Effector memory CD8-positive, alpha-beta T cell (primary cell): ENCODE measurements around the gene RNF115.
"Not testable (repeated sequence)": the region's sequence is repeated elsewhere in the genome, so short reads cannot be mapped to it uniquely, and the experiment has no call there.

ENCODE experiments used
- ATAC-seq: fragments of 150-1000 bp; cut with Tn5 transposase; replicated peaks from 2 replicates; pipeline ENCODE4 v1.10.0; 2021; ENCODE audit warnings: mild to moderate bottlenecking, moderate library complexity
- DNase-seq, 3 experiments: peaks; one replicate each; pipeline ENCODE4 v3.0.0; 2021
- H3K27ac Mint-ChIP-seq, 2 donors: one replicate each; pipeline ENCODE4 v1.8.0; 2022; ENCODE audit warnings: mild to moderate bottlenecking in 2 of 2, mixed read lengths in 2 of 2, moderate library complexity in 2 of 2
- H3K27me3 Mint-ChIP-seq, 2 donors: one replicate each; pipeline ENCODE4 v1.8.0; 2022; ENCODE audit warnings: mixed read lengths in 2 of 2
- H3K36me3 Mint-ChIP-seq: one replicate; pipeline ENCODE4 v1.8.0; 2022; ENCODE audit warnings: mild to moderate bottlenecking, moderate library complexity, mixed read lengths; ENCODE audit not compliant: insufficient read depth
- H3K4me1 Mint-ChIP-seq, 2 donors: one replicate each; pipeline ENCODE4 v1.8.0; 2022; ENCODE audit warnings: low read depth in 2 of 2, mixed read lengths in 2 of 2
- H3K4me3 Mint-ChIP-seq, 2 donors: one replicate each; pipeline ENCODE4 v1.8.0; 2022; ENCODE audit warnings: mild to moderate bottlenecking in 2 of 2, mixed read lengths in 2 of 2, moderate library complexity in 2 of 2
- H3K9me3 Mint-ChIP-seq, 2 donors: one replicate each; pipeline ENCODE4 v1.8.0; 2022; ENCODE audit warnings: mixed read lengths in 2 of 2

The RNF115 gene

GRCh38 chr1:145846201-145846612 lies 22.3 kb upstream of the RNF115 start:
- Mint-ChIP-seq H3K4me3 (no peak overlapping the region), H3K4me1 (peaks cover 6 to 7% of the 10 kb centered on the region in 2 donors), H3K9me3 (no peaks in the 10 kb centered on the region), H3K27ac (no peak overlapping the region), H3K36me3 (peaks cover 25% of the 10 kb centered on the region), H3K27me3 (no peaks in the 10 kb centered on the region)
- DNase-seq (peak in 2 of 3 experiments; percentile 25 to 29), ATAC-seq (peak; percentile 46)

DNA sequence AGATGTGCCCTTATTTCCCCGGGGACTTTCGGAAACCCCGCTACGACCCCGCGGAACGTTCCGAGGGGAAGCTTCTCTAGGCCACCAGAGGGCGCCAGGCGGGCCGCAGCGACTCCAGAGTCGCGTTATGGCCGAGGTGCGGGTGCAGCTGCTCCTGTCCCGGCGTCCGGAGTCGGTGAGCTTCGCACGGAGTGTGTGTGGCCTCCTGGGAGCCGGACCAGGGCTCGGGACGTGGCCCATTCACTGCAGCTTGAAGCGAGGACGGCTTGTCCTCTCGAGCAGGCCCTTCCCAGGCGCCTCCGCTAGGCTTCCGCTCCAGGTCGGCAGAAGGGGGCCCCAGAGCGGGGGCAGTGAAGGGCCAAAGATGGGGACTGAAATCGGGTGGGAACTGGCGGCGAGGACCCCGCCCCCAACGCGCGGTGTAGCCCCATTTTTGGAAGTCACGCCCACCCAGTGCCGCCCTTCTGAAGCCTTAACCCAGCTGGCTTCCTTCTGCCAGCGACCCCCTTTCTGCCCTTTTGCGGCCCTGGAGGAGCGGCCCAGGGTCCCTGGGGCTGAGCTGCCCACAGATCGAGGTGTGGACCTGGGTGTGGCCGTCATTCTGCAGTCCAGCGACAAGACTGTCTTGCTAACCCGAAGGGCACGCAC lies 21.7 kb upstream of the RNF115 start, which contains the start of gene NUDT17:
NUDT17 (plus strand) TSS at position 117 of the 648 bp plus-strand sequence; CDS start at position 128, 11 bp downstream.
- no peak within 1 kb of the TSS for H3K4me3 Mint-ChIP-seq
- peaks cover 27% of the 10 kb centered on the region for H3K36me3 Mint-ChIP-seq
- no peak within 1 kb of the TSS for H3K27ac Mint-ChIP-seq
- H3K27me3 Mint-ChIP-seq = no peaks in the 10 kb centered on the region
- peaks cover 6 to 7% of the 10 kb centered on the region in 2 donors for H3K4me1 Mint-ChIP-seq
- peak; percentile 87 for ATAC-seq
- peak; percentile 67 to 73 (median 71) for DNase-seq
- no peaks in the 10 kb centered on the region for H3K9me3 Mint-ChIP-seq

GRCh38 chr1:145845144-145845513 lies 21.2 kb upstream of the RNF115 start:
- Mint-ChIP-seq H3K4me1 (peaks cover 6 to 7% of the 10 kb centered on the region in 2 donors), H3K36me3 (peaks cover 32% of the 10 kb centered on the region), H3K27me3 (no peaks in the 10 kb centered on the region), H3K9me3 (no peaks in the 10 kb centered on the region), H3K27ac (no peak overlapping the region), H3K4me3 (no peak overlapping the region)
- DNase-seq = peak in 1 of 3 experiments; percentile 8
- ATAC-seq = peak; percentile 64

GRCh38 chr1:145843031-145843430 lies 19.1 kb upstream of the RNF115 start:
- Mint-ChIP-seq H3K9me3 (no peaks in the 10 kb centered on the region), H3K27me3 (no peaks in the 10 kb centered on the region), H3K4me3 (no peak overlapping the region), H3K4me1 (peaks cover 6 to 7% of the 10 kb centered on the region in 2 donors), H3K27ac (no peak overlapping the region), H3K36me3 (peaks cover 44% of the 10 kb centered on the region)
- no peak for ATAC-seq
- no peak for DNase-seq

- H3K9me3 Mint-ChIP-seq = no peaks in the 10 kb centered on the region
- H3K27me3 Mint-ChIP-seq = no peaks in the 10 kb centered on the region
- no peaks in the 10 kb centered on the region for H3K4me1 Mint-ChIP-seq
- H3K27ac Mint-ChIP-seq = no peak overlapping the region
- H3K36me3 Mint-ChIP-seq = peaks cover 87% of the 10 kb centered on the region
- no peak overlapping the region for H3K4me3 Mint-ChIP-seq
- no peak for DNase-seq
- no peak for ATAC-seq
These were observed 13.8 kb upstream of the RNF115 start for GRCh38 chr1:145837656-145838055.

DNA sequence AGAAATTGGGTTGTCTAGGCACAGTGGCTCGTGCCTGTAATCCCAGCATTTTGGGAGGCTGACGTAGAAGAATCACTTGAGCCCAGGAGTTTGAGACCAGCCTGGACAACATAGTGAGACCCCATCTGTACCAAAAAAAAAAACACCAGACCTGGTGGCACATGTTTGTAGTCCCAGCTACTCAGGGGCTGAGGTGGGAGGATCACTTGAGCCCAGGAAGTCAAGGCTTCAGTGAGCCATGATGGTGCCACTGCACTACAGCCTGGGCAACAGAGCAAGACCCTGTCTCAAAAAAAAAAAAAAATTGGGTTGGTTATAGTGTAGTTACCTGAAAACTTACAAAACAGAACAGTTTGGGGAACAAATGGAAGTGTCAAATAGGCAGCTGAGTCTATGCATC lies 6.9 kb upstream of the RNF115 start:
- H3K9me3 Mint-ChIP-seq, H3K4me3 Mint-ChIP-seq, DNase-seq, H3K27me3 Mint-ChIP-seq, ATAC-seq: not testable (repeated sequence)
- Mint-ChIP-seq H3K36me3 (peaks cover 76% of the 10 kb centered on the region), H3K27ac (peak overlapping the region in 1 of 2 donors; percentile 64), H3K4me1 (peaks cover 4 to 20% of the 10 kb centered on the region in 2 donors)

GRCh38 chr1:145828367-145829026 lies 4.6 kb upstream of the RNF115 start:
- Mint-ChIP-seq H3K4me1 (peaks cover 14 to 35% of the 10 kb centered on the region in 2 donors), H3K9me3 (no peaks in the 10 kb centered on the region), H3K4me3 (no peak overlapping the region), H3K36me3 (peaks cover 70% of the 10 kb centered on the region), H3K27ac (peak overlapping the region in 1 of 2 donors; percentile 41), H3K27me3 (no peaks in the 10 kb centered on the region)
- DNase-seq (no peak), ATAC-seq (no peak)

GRCh38 chr1:145827966-145828365 lies 4.1 kb upstream of the RNF115 start:
- no peaks in the 10 kb centered on the region for H3K9me3 Mint-ChIP-seq
- H3K4me1 Mint-ChIP-seq = peaks cover 16 to 35% of the 10 kb centered on the region in 2 donors
- no peak overlapping the region for H3K4me3 Mint-ChIP-seq
- DNase-seq (no peak), ATAC-seq (no peak)
- peaks cover 65% of the 10 kb centered on the region for H3K36me3 Mint-ChIP-seq
- H3K27ac Mint-ChIP-seq = no peak overlapping the region
- H3K27me3 Mint-ChIP-seq = no peaks in the 10 kb centered on the region

GRCh38 chr1:145826030-145826429 lies 2.1 kb upstream of the RNF115 start:
- Mint-ChIP-seq H3K9me3 (no peaks in the 10 kb centered on the region), H3K27me3 (no peaks in the 10 kb centered on the region), H3K4me3 (peak overlapping the region; percentile 99), H3K4me1 (peaks cover 19 to 35% of the 10 kb centered on the region in 2 donors), H3K27ac (no peak overlapping the region), H3K36me3 (peaks cover 59% of the 10 kb centered on the region)
- DNase-seq (no peak), ATAC-seq (no peak)

GRCh38 chr1:145824499-145824842 lies 576 bp upstream of the RNF115 start:
- peak overlapping the region; percentile 96 to 97 for H3K27ac Mint-ChIP-seq
- H3K4me1 Mint-ChIP-seq = peaks cover 20 to 32% of the 10 kb centered on the region in 2 donors
- H3K4me3 Mint-ChIP-seq = peak overlapping the region; percentile 99
- H3K36me3 Mint-ChIP-seq = peaks cover 45% of the 10 kb centered on the region
- H3K27me3 Mint-ChIP-seq = no peaks in the 10 kb centered on the region
- DNase-seq (no peak), ATAC-seq (no peak)
- H3K9me3 Mint-ChIP-seq = no peaks in the 10 kb centered on the region

DNA sequence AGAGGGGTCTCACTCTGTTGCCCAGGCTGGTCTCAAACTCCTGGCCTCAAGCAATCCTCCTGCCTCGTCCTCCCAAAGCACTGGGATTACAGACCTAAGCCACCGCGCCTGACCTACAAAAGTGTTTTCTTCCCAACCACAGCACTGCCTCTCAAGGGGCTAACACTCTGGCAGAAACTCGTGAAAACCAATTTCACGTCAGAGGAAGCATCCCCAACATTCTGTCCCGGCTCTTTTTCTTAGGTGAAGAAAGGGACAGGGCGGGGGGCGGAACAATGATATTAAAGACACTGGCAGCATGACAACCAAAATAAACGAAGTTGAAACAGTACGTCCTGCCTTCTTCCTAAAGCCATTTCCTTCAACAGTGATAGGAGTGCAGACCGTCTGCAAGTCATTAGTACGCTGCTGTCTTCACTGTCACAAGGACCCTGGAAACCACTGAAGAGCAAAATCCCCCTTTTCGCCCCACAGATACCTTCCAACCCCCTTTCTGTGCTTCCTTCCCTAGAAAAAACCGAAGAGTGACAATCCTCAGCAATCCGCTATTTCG lies 1.0 kb downstream of the RNF115 start:
- peak; percentile 36 for ATAC-seq
- not testable (repeated sequence) for H3K9me3 Mint-ChIP-seq

DNA sequence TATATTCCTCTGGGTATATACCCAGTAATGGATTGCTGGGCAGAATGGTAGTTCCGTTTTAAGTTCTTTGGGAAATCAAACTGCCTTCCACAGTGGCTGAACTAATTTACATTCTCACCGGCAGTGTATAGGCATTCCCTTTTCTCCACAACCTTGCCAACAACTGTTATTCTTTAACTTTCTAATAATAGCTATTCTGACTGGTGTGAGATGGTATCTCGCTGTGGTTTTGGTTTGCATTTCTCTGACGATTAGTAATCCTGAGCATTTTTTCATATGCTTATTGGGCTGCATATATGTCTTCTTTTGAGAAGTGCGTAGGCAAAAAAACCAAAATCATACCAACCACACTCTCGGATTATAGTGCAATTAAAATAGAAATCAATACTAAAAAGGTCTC lies 5.8 kb downstream of the RNF115 start:
- H3K36me3 Mint-ChIP-seq = peaks cover 10% of the 10 kb centered on the region
- not testable (repeated sequence) for H3K4me3 Mint-ChIP-seq, H3K27ac Mint-ChIP-seq, H3K27me3 Mint-ChIP-seq, DNase-seq, H3K4me1 Mint-ChIP-seq, H3K9me3 Mint-ChIP-seq
- ATAC-seq = peak; percentile 24

More for the DNA sequence above, 1.0 kb downstream of the RNF115 start:
- peak overlapping the region in 1 of 2 donors; percentile 97 for H3K27ac Mint-ChIP-seq
- peaks cover 21 to 24% of the 10 kb centered on the region in 2 donors for H3K4me1 Mint-ChIP-seq
- H3K36me3 Mint-ChIP-seq = peaks cover 40% of the 10 kb centered on the region
- peak overlapping the region; percentile 99 for H3K4me3 Mint-ChIP-seq
- DNase-seq, H3K27me3 Mint-ChIP-seq: not testable (repeated sequence)

GRCh38 chr1:145812977-145813810 lies 10.7 kb downstream of the RNF115 start:
- not testable (repeated sequence) for H3K4me1 Mint-ChIP-seq, H3K4me3 Mint-ChIP-seq, H3K27me3 Mint-ChIP-seq, H3K9me3 Mint-ChIP-seq, DNase-seq, ATAC-seq, H3K27ac Mint-ChIP-seq, H3K36me3 Mint-ChIP-seq
